SK-N-SH (cell line): ENCODE data around the gene PCNX2. TPM values are rescaled to one million over a fixed set of nuclear protein-coding genes. Genes with fewer than 3 reads are reported as not detected.

Experiments
- CTCF ChIA-PET: fragments of 300-600, 350-600 bp; formaldehyde crosslinking; extraction: SDS; loops from one replicate; lab custom pipeline; 2021; lab: Yijun Ruan, JAX
- POLR2A ChIA-PET: fragments of 350-600 bp; sonication (Branson Sonifier 250); formaldehyde crosslinking; extraction: SDS; loops from one replicate; lab custom pipeline; 2020; ENCODE audit warnings: antibody characterized with exemption, inconsistent platforms; lab: Yijun Ruan, JAX
- DNase-seq: peaks from one replicate; pipeline ENCODE4 v3.0.0; 2012
- H2AFZ ChIP-seq: fragments of 200-600 bp; sonication (generic); 2 replicates; pipeline ENCODE4 v1.8.1; 2016; ENCODE audit warnings: antibody characterized with exemption, mild to moderate bottlenecking, low read depth
- H3F3A ChIP-seq: fragments of 200-600 bp; sonication (generic); replicated peaks from 2 replicates; pipeline ENCODE3; 2016; ENCODE audit warnings: antibody characterized with exemption, mild to moderate bottlenecking; ENCODE audit not compliant: insufficient read depth
- H3K27ac ChIP-seq, 2 experiments: fragments of 200-500 bp in 1 of 2; fragments of 200-600 bp in 1 of 2; sonication (Bioruptor generic) in 1 of 2; sonication (generic), shearing (Covaris generic) in 1 of 2; 2 replicates each; pipeline versions ENCODE4 v1.5.1 to v1.6.1; 2014 to 2016; ENCODE audit warnings: low read depth in 2 of 2, inconsistent platforms in 1 of 2, low read length in 1 of 2, mild to moderate bottlenecking in 1 of 2, mixed read lengths in 1 of 2
- H3K27me3 ChIP-seq: fragments of 200-600 bp; sonication (generic), shearing (Covaris generic); 2 replicates; pipeline ENCODE4 v1.6.1; 2016; ENCODE audit warnings: mixed run types; ENCODE audit not compliant: insufficient read depth
- H3K36me3 ChIP-seq, 2 experiments: fragments of 200-500 bp in 1 of 2; fragments of 200-600 bp in 1 of 2; sonication (Bioruptor generic) in 1 of 2; sonication (generic) in 1 of 2; replicated peaks in 1 of 2; 2 replicates each; pipeline versions ENCODE3 to v1.5.1; 2014 to 2016; ENCODE audit warnings: low read length in 1 of 2, mild to moderate bottlenecking in 1 of 2; ENCODE audit not compliant: insufficient read depth in 2 of 2, control insufficient read depth in 1 of 2
- H3K4me1 ChIP-seq, 2 experiments: fragments of 200-500 bp in 1 of 2; fragments of 200-600 bp in 1 of 2; sonication (Bioruptor generic) in 1 of 2; sonication (generic), shearing (Covaris generic) in 1 of 2; 2 replicates each; pipeline versions ENCODE4 v1.5.1 to v1.6.1; 2014 to 2016; ENCODE audit warnings: low read depth in 1 of 2, low read length in 1 of 2, mixed run types in 1 of 2; ENCODE audit not compliant: insufficient read depth in 2 of 2, control insufficient read depth in 1 of 2
- H3K4me2 ChIP-seq: fragments of 200-600 bp; sonication (generic), shearing (Covaris generic); 2 replicates; pipeline ENCODE4 v1.6.1; 2017; ENCODE audit warnings: mixed run types
- H3K4me3 ChIP-seq, 2 experiments: fragments of 200-500 bp in 1 of 2; fragments of 200-600 bp in 1 of 2; sonication (Bioruptor generic) in 1 of 2; sonication (generic), shearing (Covaris generic) in 1 of 2; 2 replicates each; pipeline versions ENCODE4 v1.5.1 to v1.8.1; 2014 to 2016; ENCODE audit warnings: low read depth in 2 of 2, inconsistent platforms in 1 of 2, low read length in 1 of 2, mild to moderate bottlenecking in 1 of 2, mixed read lengths in 1 of 2, moderate library complexity in 1 of 2
- H3K79me2 ChIP-seq: fragments of 200-600 bp; sonication (generic); 2 replicates; pipeline ENCODE4 v1.8.1; 2017; ENCODE audit warnings: mild to moderate bottlenecking; ENCODE audit not compliant: insufficient read depth
- H3K9ac ChIP-seq: fragments of 200-600 bp; sonication (generic); 2 replicates; pipeline ENCODE4 v1.6.1; 2017; ENCODE audit warnings: mixed run types
- H3K9me2 ChIP-seq: fragments of 200-600 bp; sonication (generic); 2 replicates; pipeline ENCODE4 v1.6.1; 2017; ENCODE audit warnings: mixed run types
- H3K9me3 ChIP-seq: fragments of 200-600 bp; sonication (generic); 2 replicates; pipeline ENCODE4 v1.6.1; 2017; ENCODE audit warnings: mixed run types, mild to moderate bottlenecking, moderate library complexity
- H4K20me1 ChIP-seq: fragments of 200-600 bp; sonication (generic); 2 replicates; pipeline ENCODE4 v1.6.1; 2017; ENCODE audit warnings: mild to moderate bottlenecking, mixed run types; ENCODE audit not compliant: insufficient read depth
- CHD2 ChIP-seq: fragments of 150-350 bp; IDR thresholded peaks from 2 replicates; pipeline ENCODE4 v1.6.1; 2018; ENCODE audit warnings: low read length; ENCODE audit not compliant: partially characterized antibody
- CTCF ChIP-seq: fragments of 200-600 bp; sonication (generic); IDR thresholded peaks from 2 replicates; pipeline ENCODE4 v1.6.1; 2017; ENCODE audit warnings: antibody characterized with exemption, mild to moderate bottlenecking, moderate library complexity
- EZH2phosphoT487 ChIP-seq: fragments of 200-600 bp; sonication (generic); IDR thresholded peaks from 2 replicates; pipeline ENCODE4 v1.6.1; 2017; ENCODE audit warnings: low read depth, mixed run types, mild to moderate bottlenecking, antibody characterized with exemption, moderate library complexity, borderline replicate concordance
- FOSL2 ChIP-seq: IDR thresholded peaks from 2 replicates; pipeline ENCODE4 v1.4.0; 2012; ENCODE audit warnings: low read depth, mild to moderate bottlenecking, moderate library complexity, borderline replicate concordance
- FOXM1 ChIP-seq: IDR thresholded peaks from 2 replicates; pipeline ENCODE4 v1.4.0; 2012; ENCODE audit warnings: low read depth, mild to moderate bottlenecking
- GABPA ChIP-seq: IDR thresholded peaks from 2 replicates; pipeline ENCODE4 v1.4.0; 2012; ENCODE audit warnings: low read depth, mild to moderate bottlenecking
- NFIC ChIP-seq: IDR thresholded peaks from 2 replicates; pipeline ENCODE4 v1.4.0; 2012; ENCODE audit warnings: borderline replicate concordance
- NRF1 ChIP-seq: IDR thresholded peaks from 2 replicates; pipeline ENCODE4 v1.6.1; 2012; ENCODE audit warnings: low read depth, mild to moderate bottlenecking, low read length
- POLR2AphosphoS5 ChIP-seq: IDR thresholded peaks from 2 replicates; pipeline ENCODE4 v1.6.1; 2012; ENCODE audit warnings: low read depth, low read length
- RAD21 ChIP-seq: IDR thresholded peaks from 2 replicates; pipeline ENCODE4 v1.6.1; 2012; ENCODE audit warnings: mild to moderate bottlenecking, low read length
- RCOR1 ChIP-seq: fragments of 150-350 bp; IDR thresholded peaks from 2 replicates; pipeline ENCODE4 v1.6.1; 2017; ENCODE audit warnings: antibody characterized with exemption, low read length
- REST ChIP-seq: IDR thresholded peaks from 2 replicates; pipeline ENCODE4 v1.6.1; 2012; ENCODE audit warnings: mild to moderate bottlenecking, low read depth, low read length, moderate library complexity
- RFX5 ChIP-seq: IDR thresholded peaks from 2 replicates; pipeline ENCODE4 v1.6.1; 2012; ENCODE audit warnings: mild to moderate bottlenecking, improper control_type of control experiment, low read length
- RXRA ChIP-seq: IDR thresholded peaks from 2 replicates; pipeline ENCODE4 v1.4.0; 2012; ENCODE audit warnings: low read depth, mild to moderate bottlenecking, borderline replicate concordance
- SMC3 ChIP-seq: IDR thresholded peaks from 2 replicates; pipeline ENCODE4 v1.6.1; 2012; ENCODE audit warnings: low read depth, low read length, improper control_type of control experiment
- TEAD4 ChIP-seq: IDR thresholded peaks from 2 replicates; pipeline ENCODE4 v1.4.0; 2012; ENCODE audit warnings: mild to moderate bottlenecking, borderline replicate concordance; ENCODE audit not compliant: insufficient read depth
- YY1 ChIP-seq: IDR thresholded peaks from 2 replicates; pipeline ENCODE4 v1.4.0; 2012; ENCODE audit warnings: low read depth, mild to moderate bottlenecking
- WGBS: methylation state at CpG from one replicate; pipeline ENCODE4 v1.1.6; 2017; ENCODE audit warnings: low lambda C conversion rate; 5-methylcytosine and 5-hydroxymethylcytosine counted together
- polyA plus RNA-seq, 3 experiments: library from polyadenylated mRNA; depleted of rRNA; stranded (reverse); fragments of >200 nt; gene quantifications; 2 replicates each; pipeline ENCODE4 v1.2.3, GENCODE V29; 2012
- TF ChIP-seq, protein P1 (sequence below): IDR thresholded peaks from 2 replicates; pipeline ENCODE4 v1.4.0; 2012; ENCODE audit warnings: low read depth
- TF ChIP-seq, protein P2 (sequence below): IDR thresholded peaks from 2 replicates; pipeline ENCODE4; 2012

Gene PCNX2
- polyA plus RNA-seq, 1 of the 3 experiments (the other 2 are of a cell fraction) = 10.6 TPM

DNA sequence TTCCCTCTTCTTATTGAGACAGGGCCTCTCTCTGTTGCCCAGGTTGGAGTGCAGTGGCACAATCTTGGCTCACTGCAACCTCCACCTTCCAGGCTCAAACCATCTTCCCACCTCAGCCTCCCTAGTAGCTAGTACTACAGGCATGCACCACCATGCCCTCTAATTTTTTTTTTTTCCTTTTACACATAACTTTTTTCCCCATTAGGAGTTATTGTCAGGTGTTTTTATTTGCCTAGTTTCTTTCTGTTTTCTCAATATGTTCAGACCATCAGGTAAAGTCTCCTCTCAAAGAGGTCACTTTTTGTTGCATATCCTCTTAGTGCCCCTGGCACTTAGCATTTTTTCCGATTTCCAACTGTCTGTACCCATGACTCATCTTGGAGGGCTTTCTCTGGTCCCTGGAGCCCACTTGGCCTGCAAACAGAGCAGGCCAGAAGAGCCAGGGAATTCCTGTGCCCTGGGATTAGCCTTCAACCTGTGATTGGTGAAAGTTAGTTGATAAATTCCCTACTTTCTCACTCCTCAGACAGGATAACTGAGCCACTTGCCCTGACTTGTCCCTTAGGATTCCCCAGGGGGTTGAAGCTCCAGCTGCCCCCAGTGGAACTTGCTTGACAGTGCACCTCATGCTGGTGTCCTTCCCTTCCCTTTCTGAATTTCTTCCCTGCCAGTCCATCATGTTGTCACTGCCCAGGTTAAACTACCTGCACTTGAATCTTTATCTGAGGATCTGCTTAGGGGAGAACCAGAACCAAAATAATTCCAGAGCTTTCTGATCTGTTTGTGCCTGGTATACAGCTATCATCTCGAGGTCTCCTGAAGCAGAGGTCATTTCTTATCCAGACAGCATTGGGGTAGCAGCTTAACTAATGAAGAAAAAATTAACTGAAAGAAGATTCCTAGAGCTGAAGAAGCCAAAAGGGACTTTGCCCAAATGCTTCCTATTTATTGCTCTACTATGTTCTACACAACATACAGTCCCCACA is 342.7 kb downstream of the PCNX2 start:
- peaks cover 0 to 20% of the 10 kb centered on the region in 2 experiments; a peak in 3 of 4 replicates for H3K4me1 ChIP-seq
- no peaks in the 10 kb centered on the region for H3K9me2 ChIP-seq
- no peaks in the 10 kb centered on the region for H3K27me3 ChIP-seq
- 83% methylated on average over 2 of the region's 2 CpGs for WGBS
- 0 out of 2 replicates have a peak overlapping the region, but pooled peaks have one; percentile 20 for H3K4me2 ChIP-seq
- H3F3A ChIP-seq = no peaks in the 10 kb centered on the region
- H2AFZ ChIP-seq = no peak overlapping the region
- H3K36me3 ChIP-seq = peaks cover 10 to 19% of the 10 kb centered on the region in 2 experiments
- TF ChIP-seq CTCF (peak; percentile 62), RAD21 (peak; percentile 65), FOSL2 (peak; percentile 31; the same call in 1 of the 2 replicates), CHD2 (no peak), REST (no peak), RXRA (no peak), FOXM1 (no peak), RFX5 (no peak), GABPA (no peak), NFIC (no peak), POLR2AphosphoS5 (no peak), SMC3 (peak; percentile 35; the same call in 1 of the 2 replicates), YY1 (no peak), RCOR1 (no peak), NRF1 (no peak), TEAD4 (no peak), EZH2phosphoT487 (no peak)
- TF ChIP-seq, protein P1, sequence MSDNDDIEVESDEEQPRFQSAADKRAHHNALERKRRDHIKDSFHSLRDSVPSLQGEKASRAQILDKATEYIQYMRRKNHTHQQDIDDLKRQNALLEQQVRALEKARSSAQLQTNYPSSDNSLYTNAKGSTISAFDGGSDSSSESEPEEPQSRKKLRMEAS = no peak
- TF ChIP-seq, protein P2, sequence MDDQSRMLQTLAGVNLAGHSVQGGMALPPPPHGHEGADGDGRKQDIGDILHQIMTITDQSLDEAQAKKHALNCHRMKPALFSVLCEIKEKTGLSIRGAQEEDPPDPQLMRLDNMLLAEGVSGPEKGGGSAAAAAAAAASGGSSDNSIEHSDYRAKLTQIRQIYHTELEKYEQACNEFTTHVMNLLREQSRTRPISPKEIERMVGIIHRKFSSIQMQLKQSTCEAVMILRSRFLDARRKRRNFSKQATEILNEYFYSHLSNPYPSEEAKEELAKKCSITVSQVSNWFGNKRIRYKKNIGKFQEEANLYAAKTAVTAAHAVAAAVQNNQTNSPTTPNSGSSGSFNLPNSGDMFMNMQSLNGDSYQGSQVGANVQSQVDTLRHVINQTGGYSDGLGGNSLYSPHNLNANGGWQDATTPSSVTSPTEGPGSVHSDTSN = 0 out of 2 replicates have a peak, but pooled peaks have one; percentile 9
- CTCF ChIA-PET = interaction anchor here (0.6 to 3.5 kb wide), 21 partner anchors 10 to 319 kb away, joined by 3 to 15 read pairs (median 4); no protein-coding TSS in a partner anchor
- peaks cover 4% of the 10 kb centered on the region; the same call in 1 of the 2 replicates for H3K79me2 ChIP-seq
- H3K27ac ChIP-seq = peak overlapping the region in 1 of 2 experiments; percentile 75; a peak in 2 of 4 replicates
- no peaks in the 10 kb centered on the region for H4K20me1 ChIP-seq
- DNase-seq = peak; percentile 66
- no peak overlapping the region for H3K4me3 ChIP-seq
- POLR2A ChIA-PET = no interaction called here
- H3K9me3 ChIP-seq = no peaks in the 10 kb centered on the region
- no peak overlapping the region for H3K9ac ChIP-seq
